T-helper 2 cell (primary cell): ENCODE data around the gene BLOC1S1.
A peak's percentile ranks its signal among the peaks of the same experiment; 100 is the strongest.

Experiments
- DNase-seq, 5 experiments: peaks; one replicate each; pipeline versions ENCODE4 v3.0.0 to v3.0.0-alpha.2; 2012 to 2022
- total RNA-seq, 2 donors: gene quantifications; one replicate each; lab custom pipeline; 2026; lab: John Stamatoyannopoulos, UW

BLOC1S1 gene
- 3.4 to 5.6 reads per million in 2 donors for total RNA-seq

DNA sequence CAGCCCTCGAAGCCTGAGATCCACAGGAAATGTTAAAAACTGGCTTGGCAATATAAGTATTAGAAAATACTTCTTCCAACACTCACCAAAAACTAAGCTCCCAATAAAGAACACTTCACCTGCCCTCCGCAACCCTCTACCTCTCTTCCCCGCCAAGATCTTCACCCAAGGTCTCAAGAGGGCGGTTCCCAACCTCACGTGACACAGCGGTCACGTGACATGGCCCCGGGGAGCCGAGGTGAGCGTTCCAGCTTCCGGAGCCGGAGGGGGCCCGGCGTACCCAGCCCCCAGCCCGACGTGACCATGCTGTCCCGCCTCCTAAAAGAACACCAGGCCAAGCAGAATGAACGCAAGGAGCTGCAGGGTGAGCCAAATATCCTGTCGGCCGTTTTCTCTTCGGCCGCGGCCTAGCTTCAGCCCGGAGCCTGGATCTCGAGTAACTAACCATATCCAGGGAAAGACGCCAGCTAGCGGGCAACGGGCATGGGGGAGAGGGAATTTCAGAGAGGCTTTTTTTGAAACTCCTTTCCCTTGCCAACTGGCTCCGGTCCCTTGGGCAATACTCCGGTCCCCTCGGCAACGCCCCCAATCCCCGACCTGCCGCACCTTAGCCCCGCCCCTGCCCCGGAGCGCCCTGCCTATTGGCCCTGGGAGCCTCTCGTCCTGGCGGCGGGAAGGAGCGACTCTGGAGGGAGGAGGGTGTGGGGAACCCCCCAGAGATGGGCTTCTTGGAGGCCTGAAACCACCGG, at the start of gene BLOC1S1:
Gene BLOC1S1, plus strand, starts transcription at position 214 of the 749 bp plus-strand sequence. Its CDS starts 6 bp downstream, at position 220.
- DNase-seq = peak; percentile 83 to 97 (median 91)

DNA sequence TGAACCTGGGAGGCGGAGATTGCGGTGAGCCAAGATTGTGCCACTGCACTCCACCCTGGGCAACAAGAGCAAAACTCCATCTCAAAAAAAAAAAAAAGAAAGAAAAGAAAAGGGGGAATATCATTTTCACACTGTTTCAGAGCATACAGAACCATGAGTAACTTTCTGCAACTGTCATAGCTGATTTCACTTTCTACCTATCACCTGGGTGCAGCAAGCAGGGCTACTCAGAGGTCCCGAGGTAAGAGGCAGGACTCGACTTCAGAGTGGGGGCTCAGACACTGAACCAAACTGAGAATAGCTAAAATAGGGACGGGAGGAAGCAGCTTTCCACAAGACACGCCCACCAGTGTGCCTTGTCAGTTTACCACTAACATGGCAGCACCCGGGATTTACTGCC, 49.3 kb upstream of the BLOC1S1 start:
- no peak for DNase-seq

DNA sequence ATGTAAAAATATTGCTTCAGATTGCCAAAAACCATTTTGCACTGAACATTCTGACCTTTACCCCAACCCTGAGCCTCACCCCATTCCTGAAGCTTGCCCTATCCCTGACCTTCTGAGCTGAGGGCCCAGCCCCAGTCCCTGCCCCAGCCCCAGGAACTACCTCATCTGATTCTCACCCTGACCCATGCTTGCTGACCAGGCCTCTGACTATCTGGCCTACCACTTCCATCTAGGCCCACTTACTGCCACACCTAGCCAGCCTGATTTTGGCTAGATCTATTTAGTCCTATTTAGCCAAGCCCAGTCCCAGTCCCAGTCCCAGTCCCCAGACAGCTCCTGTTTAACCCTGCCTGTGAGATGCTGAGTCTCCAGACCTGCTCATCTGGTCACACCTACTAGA, 45.6 kb upstream of the BLOC1S1 start:
- no peak for DNase-seq

DNA sequence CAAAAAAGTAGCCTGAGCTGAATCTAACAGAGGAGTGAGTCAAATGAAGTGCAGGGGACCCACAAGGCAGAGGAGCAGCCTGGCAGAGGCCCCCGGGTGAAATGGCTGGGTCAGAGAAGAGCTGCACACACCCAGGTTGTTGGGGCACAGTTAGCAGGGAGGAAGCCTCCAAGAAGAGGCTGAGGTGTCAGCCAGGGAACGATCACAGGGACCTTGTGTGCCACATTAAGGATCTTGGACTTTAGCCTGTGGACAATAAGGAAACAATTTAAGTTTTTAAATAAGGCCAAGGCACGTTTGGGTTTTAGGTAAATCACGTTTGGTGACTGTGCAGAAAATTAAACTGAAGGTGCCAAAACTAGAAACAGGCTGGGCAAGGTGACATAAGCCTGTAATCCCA, 44.1 kb upstream of the BLOC1S1 start:
- DNase-seq = no peak

DNA sequence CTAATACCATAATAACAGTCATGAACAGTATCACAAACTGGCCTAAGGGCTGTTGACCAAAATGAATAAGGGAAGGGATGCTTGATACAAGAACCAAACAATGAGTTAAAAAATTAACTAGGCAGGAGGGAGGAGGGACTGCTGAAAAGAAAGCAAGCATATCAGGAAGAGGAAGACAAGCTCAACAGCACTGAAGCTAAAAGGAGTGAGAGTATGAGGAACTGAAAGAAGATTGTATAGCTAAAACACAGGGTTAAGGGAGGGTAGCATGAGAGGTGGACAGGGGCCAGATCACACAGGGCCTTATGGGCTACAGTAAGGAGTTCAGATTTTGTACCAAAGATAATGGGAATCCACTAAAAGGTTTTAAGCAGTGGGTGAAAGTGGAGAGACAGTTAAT, 42.2 kb upstream of the BLOC1S1 start:
- DNase-seq = no peak

DNA sequence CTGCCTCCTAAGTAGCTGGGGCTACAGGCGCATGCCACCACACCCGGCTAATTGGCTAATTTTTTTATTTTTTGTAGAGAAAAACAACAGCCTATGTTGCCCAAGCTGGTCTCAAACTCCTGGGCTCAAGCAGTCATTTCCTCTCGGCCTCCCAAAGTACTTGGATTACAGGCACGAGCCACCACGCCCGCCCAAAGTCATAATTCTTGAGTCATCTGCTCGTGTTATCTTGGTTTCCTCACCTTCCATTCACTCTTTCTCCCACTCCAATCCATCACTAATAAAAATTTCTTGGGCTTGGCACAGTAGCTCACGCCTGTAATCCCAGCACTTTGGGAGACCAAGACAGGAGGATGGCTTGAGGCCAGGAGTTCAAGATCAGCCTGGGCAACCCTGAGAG, 40.2 kb upstream of the BLOC1S1 start:
- DNase-seq = no peak

DNA sequence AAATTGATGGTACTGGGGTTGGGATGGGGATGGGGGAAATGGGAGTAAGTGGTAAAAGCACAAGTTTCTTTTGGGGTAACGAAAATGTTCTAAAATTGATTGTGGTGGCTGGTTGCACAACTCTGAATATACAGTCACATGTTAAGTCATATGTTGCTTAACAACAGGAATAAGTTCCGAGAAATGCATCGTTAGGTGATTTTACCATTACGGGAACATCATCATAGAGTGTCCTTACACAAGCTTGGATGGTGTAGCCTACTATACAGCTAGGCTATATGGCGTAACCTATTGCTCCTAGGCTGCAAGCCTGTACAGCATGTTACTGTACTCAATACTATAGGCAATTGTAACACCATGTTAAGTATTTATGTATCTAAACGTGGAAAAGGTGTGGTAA, 39.1 kb upstream of the BLOC1S1 start:
- no peak for DNase-seq

DNA sequence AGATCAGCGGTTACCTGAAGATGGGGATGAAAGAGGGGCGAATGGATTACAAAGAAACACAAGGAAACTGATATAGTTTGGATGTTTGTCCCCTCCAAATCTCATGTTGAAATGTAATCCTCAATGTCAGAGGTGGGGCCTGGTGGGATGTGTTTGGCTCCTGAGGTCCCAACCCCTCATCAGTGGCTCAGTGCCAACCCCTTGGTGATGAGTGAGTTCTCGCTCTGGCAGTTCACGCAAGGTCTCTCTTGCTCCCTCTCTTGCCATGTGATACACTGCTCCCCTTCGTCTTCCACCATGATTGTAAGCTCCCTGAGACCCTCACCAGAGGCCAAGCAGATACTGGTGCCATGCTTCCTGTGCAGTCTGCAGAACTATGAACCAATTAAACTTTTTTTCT, 36.2 kb upstream of the BLOC1S1 start:
- no peak for DNase-seq

DNA sequence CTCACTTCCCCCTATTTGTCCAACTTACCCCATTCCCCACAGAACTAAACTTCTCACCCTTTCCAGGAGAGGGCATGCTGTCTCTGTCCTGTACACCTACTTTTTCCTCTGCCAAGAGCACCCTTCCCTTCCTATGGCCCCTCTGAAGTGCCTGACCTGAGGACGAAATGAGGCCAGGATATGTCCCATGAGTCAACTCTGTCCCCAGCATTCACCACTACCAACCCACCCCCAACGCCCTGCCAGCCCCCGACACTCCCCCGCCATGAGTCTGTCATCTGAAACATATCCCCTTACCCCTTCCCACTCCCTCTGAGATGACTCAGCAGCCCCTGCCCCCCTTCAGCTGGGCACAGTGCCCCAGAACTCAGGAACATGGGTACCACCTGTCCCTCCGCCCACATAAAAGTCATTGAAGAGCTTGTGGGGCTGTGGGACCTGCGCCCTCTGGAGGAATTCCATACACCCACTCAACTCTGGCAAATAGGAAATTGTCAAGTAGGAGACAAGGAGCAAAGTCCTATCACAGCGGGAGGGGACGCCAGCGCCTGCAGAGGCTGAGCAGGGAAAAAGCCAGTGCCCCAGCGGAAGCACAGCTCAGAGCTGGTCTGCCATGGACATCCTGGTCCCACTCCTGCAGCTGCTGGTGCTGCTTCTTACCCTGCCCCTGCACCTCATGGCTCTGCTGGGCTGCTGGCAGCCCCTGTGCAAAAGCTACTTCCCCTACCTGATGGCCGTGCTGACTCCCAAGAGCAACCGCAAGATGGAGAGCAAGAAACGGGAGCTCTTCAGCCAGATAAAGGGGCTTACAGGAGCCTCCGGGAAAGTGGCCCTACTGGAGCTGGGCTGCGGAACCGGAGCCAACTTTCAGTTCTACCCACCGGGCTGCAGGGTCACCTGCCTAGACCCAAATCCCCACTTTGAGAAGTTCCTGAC, 34.4 kb upstream of the BLOC1S1 start:
- no peak for DNase-seq

DNA sequence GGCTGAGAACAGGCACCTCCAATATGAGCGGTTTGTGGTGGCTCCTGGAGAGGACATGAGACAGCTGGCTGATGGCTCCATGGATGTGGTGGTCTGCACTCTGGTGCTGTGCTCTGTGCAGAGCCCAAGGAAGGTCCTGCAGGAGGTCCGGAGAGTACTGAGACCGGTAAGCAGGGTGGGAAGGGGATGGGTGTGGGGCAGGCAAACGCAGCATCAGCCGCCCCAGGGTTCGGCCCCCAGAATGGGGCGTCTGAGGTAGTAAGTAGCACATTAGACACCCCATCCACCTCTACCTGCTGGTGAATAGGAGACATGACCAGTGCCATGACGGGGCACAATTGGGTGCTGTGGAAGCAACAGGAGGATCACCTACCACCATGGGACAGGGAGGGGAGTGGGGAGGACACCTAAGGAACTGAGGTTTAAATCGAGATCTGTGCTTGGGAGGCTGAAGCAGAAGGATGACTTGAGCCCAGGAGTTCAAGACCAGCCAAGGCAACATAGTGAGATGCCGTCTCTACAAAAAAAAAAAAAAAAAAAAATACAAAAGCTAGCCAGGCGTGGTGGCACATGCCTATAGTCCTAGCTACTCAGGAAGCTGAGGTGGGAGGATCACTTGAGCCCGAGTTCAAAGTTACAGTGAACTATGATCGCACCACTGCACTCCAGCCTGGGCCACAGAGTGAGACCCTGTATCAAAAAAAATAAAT, 33.6 kb upstream of the BLOC1S1 start:
- DNase-seq = no peak

DNA sequence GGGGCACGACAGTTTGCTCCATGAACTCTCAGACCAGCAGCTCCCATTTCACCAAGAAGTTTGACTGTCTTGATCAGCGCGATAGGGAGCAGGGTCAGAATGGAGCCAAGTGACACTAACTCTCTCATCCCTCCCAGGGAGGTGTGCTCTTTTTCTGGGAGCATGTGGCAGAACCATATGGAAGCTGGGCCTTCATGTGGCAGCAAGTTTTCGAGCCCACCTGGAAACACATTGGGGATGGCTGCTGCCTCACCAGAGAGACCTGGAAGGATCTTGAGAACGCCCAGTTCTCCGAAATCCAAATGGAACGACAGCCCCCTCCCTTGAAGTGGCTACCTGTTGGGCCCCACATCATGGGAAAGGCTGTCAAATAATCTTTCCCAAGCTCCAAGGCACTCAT, 32.2 kb upstream of the BLOC1S1 start:
- DNase-seq = no peak

DNA sequence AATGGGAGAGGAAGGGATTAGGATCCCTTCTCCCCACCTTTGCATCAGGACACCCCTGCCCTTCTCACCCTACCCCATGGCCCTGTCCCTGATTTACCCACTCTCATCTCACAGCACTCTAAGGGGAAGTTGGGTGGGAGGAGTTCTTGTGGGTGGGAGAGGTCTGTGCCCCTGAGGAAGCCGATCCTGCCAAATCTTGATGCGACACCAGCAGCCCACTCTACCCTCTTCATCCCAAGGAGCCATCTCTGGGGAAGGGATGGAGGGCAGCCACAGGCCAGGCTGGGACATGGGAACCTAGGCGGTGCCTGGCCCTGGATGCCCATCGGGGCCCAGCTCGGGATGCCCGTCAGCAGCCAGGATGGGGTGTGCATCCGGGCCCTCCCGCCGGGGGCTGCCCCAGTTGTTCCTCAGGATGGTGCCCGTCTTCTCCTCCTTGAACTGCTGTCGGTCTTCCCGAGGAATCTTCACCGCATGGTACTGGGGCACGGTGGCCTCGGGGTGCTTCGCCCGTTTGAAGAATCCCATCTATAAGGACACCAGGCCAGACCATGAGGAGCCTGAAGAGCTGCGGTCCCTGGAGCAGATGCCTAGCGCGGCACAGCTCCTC, 31.0 kb upstream of the BLOC1S1 start:
- no peak for DNase-seq

DNA sequence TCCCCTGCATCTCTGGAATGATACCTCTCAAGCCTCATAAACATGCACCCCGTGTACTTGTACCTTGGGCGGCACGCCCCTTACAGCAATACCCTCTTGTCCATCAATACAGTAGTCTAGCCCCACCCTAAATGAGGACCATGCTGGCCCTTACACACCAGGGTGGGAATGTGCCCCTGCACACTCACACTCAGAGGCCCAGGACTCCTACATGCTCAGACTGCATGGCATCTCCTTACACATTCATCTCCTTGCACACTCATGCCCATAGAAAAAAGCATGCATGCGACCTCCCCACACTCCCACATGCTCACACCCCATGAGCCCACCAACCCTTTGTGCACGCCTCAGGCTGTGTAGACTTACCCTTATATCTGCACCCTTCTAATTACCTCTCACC, 30.2 kb upstream of the BLOC1S1 start:
- DNase-seq = no peak

DNA sequence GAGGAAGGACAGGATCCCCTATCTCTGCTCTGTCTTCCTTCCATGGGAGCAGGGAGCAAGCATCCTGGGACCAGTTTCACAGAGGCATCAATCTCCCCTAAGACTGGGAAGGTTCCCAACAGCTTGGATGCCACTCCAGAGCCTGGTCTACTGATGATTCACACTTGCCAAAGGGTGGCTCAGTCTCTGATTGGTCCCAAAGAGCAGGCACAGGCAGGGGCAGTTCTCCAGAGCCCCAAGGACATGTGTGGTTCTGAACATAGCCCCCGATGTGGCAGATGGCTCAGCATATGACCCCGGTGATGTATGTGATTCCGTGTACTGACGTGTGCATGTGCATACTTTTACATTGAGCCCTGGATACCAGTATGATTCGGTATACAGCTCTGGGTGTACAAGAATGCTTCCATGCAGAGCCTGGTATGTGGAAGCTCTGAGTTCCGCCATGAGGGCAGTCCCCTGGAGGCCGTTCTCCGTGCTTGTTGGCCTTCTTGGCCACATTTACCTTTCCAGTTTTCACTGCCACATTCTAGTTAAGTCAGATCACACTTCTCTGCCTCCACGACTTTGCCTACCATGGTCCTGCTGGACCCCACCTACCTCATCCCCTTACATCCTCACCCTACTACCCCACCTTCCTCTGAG, 29.4 kb upstream of the BLOC1S1 start:
- no peak for DNase-seq

DNA sequence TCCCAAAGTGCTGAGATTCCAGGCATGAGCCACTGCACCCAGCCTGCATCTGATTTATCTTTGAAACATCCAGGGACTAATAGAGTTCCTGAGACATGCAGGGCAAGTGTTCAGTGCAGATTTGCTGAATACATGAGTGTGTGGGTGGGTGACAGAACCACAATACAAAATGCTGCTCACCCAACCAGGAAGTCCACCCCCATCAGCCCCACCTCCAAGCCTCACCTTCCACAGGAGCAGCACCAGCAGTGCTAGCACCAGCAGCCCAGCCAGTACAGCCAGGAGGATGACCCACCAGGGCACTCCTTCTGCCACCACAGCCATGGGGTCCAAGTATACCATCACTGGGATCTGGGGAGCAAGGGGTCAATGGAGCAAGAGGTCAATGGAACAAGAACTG, 28.1 kb upstream of the BLOC1S1 start:
- DNase-seq = peak in 1 of 5 experiments; percentile 13

DNA sequence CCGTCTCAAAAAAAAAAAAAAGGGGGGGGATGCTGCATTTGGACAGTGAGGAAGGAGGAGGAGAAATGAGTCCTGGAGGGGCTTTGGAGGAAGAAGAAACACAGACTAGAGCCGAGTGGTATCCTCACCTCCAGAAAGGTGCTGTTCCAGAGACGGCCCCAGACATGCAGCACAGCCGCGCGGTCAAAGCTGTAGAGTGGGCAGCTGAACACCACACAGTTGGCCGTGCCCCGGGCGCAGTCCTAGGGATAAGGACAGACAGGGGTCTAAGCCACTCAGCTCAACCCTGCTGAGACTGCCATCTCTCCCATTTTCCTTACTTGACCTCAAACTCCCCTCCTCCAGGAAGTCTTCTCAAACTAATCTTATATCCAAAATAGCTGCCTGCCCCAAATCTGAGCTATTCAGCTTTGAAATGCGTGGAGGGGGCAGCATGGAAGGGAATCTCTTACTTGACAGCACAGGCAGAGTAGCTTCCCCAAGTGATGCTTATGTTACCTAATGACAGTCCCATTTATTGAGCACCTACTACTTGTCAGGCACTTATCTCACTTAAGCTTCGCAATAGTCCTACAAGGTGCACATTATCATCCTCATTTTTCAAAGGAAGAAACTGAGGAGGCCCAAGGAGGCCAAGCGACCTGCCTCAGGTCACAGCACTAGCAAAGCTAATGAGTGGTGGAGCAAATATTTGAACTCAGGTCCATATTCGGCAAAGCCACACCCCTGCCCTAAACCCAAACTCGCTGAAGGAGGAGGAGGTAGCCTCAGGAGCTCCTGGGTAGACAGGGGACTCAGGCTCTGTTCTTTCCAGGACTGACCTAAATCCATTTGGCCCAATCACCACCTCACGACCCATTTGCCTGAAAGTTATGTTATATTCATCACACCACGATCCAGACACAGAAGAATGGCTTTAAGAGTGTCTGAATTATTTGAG, 26.9 kb upstream of the BLOC1S1 start:
- DNase-seq = no peak

DNA sequence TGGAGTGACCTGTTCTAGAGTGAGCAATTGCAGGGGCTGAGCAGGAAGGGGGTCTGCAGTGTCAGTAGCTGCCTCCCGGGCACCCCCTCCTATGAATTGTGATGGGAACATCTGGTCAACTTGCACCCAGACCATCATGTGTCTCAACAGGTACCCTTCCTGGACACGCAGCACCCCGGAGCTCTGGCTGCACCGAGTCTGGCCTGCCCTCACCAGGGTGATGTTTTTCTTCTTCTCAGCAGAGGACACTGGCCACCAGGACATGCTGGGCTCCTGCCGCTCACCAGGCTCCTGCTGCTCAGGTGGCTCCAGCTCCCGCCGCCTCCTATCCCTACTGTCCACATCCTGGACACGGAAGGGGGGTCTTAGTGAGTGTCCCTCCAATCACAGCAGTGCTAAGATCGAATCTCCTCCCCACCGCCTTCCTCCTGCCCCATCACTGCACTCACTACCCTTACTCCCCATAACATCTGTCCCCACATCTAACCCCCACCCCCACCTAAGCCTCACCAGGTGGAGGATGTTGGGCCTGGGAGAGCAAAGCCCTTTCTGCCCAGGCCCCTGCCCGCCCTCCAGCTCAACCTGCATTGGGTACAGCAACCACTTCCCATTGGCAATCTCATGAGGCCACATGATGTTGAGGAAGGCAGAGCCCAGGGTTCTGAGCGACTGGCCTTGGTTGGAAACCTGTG, 23.1 kb upstream of the BLOC1S1 start:
- no peak for DNase-seq

DNA sequence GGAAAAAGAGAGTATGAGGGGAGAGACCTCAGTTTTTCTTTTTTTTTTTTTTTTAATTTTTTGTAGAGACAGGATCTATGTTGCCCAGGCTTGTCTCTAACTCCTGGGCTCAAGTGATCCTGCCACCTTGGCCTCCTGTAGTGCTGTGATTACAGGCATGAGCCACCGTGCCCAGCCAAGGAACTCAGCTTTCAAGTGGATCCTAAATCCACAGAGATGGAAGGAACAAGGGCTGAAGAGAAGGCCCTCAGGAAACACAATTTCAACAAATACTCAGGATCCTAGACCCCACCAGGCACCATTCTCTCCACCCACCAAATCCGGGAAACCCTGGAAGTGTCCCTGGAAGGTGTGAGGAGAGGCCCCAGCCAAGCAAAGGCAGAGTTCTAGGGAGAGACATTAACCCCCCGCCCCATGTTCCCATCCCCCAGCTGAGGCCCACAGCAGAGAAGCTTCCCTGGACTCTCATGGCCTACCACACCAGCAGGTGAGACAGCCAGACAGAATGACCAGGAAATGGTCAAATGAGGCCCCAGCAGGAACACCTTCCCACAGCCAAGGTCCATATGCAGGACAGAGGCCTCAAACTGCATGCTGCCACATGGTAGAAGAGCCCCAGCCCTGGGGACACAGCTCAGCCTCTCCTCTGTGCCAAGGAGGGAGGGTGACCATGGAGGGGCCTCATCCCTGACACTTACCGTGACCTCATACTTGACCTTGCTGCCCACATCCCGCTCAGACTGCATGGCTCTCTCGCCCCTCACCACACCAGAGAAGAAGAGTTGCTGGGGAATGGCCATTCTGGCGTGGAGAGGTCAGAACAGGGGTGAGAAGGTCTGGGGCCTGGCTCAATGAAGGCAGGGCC, 22.3 kb upstream of the BLOC1S1 start:
- DNase-seq = no peak

DNA sequence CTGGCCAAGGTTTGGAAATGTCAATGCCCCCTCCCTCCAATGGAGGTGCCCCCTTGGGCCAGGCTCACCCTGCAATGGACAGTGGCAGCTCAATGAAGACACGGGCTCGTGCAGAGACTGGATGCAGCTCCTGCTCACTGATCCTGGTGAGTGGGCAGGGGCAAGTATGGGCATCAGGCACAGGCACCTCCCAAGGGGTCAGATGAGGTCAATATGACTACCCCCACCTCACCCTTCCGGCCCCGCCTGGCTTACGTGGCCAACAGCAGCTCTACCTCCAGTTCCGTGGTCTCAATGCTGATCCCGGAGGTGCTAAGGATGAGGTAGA, 21.7 kb upstream of the BLOC1S1 start:
- DNase-seq = no peak

DNA sequence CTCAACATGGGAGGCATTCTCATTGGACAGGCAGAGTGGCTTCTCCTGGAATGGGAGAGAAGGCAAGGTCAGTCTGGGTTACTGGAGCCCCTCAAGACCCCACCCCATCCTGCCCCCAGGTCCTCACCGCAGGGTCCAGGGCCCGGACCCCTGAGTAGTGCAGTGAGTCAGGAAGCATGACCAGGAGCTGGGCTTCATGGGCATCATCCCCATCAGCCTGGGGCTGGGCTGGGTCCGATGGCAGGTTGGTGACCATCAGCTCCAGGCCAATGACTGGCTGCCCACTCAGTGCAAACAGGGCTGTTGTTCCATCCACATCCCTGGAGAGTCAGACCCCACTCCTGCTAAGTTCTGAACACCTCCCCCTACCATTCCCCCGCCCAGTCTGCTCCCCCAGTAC, 21.2 kb upstream of the BLOC1S1 start:
- DNase-seq = no peak
